DMS 273 (cell line): ENCODE results near the gene CBL.

Experiments used
- DNase-seq: peaks from one replicate; lab custom pipeline; 2025; ENCODE audit not compliant: unreplicated experiment; lab: John Stamatoyannopoulos, UW

CBL gene

GRCh38 chr11:119329320-119329719 is 123.2 kb downstream of the CBL start:
- DNase-seq, result no peak

- no peak for DNase-seq
These were observed 124.1 kb downstream of the CBL start for GRCh38 chr11:119330237-119330636.

- no peak for DNase-seq
These were observed 126.1 kb downstream of the CBL start for GRCh38 chr11:119332111-119332765.

GRCh38 chr11:119334174-119334930 is 128.2 kb downstream of the CBL start, which contains the start of gene RNF26:
Gene RNF26, plus strand, starts transcription at chr11:119334527. Its CDS starts 596 bp downstream, at chr11:119335123.
- peak; percentile 98 for DNase-seq

- DNase-seq, result no peak
These were observed 129.0 kb downstream of the CBL start for GRCh38 chr11:119335091-119335654.

GRCh38 chr11:119335655-119336543 is 129.8 kb downstream of the CBL start:
- no peak for DNase-seq

- no peak for DNase-seq
These were observed 130.8 kb downstream of the CBL start for GRCh38 chr11:119336744-119337469.

GRCh38 chr11:119337581-119338317 is 131.6 kb downstream of the CBL start:
- DNase-seq, result peak; percentile 54

GRCh38 chr11:119338318-119338890 is 132.3 kb downstream of the CBL start:
- DNase-seq, result peak; percentile 83

GRCh38 chr11:119338965-119339588 is 132.9 kb downstream of the CBL start:
- peak; percentile 36 for DNase-seq

GRCh38 chr11:119339589-119340334 is 133.6 kb downstream of the CBL start:
- DNase-seq, result peak; percentile 36

GRCh38 chr11:119340335-119341221 is 134.4 kb downstream of the CBL start, which contains the start of gene C1QTNF5:
Gene C1QTNF5, minus strand, starts transcription at chr11:119340883. Its CDS starts 486 bp downstream, at chr11:119340397.
- peak; percentile 50 for DNase-seq

GRCh38 chr11:119341222-119342022 is 135.3 kb downstream of the CBL start:
- DNase-seq, result no peak

- DNase-seq, result no peak
These were observed 135.8 kb downstream of the CBL start for GRCh38 chr11:119342023-119342300.

- DNase-seq, result no peak
These were observed 136.4 kb downstream of the CBL start for GRCh38 chr11:119342362-119343130.

GRCh38 chr11:119343726-119344125 is 137.6 kb downstream of the CBL start:
- no peak for DNase-seq
